K562 (cell line): ENCODE results near the gene CBX2. TPM values are rescaled to one million over a fixed set of nuclear protein-coding genes. Genes with fewer than 3 reads are reported as not detected.

Experiments
- ARNT ChIP-seq, 2 experiments: fragments of 450-650 bp; IDR thresholded peaks; 2 replicates each; pipeline ENCODE4 v1.6.1; 2016; ENCODE audit warnings: mild to moderate bottlenecking in 1 of 2
- CEBPB ChIP-seq: fragments of 450-650 bp; IDR thresholded peaks from 2 replicates; pipeline ENCODE4 v1.6.1; 2016; ENCODE audit warnings: missing genetic modification characterization, missing compliant biosample characterization
- CREB1 ChIP-seq, 2 experiments: sonication (generic) in 1 of 2; formaldehyde crosslinking in 1 of 2; IDR thresholded peaks; 2 replicates each; pipeline versions ENCODE4 v1.6.1 to v1.8.0; 2012 to 2022; ENCODE audit warnings: inconsistent platforms in 1 of 2, mild to moderate bottlenecking in 1 of 2, missing genetic modification reagents in 1 of 2, moderate library complexity in 1 of 2
- DACH1 ChIP-seq: fragments of 450-650 bp; IDR thresholded peaks from 2 replicates; pipeline ENCODE4 v1.6.1; 2018; ENCODE audit not compliant: partially characterized antibody
- HDAC2 ChIP-seq: fragments of 450-650 bp; IDR thresholded peaks from 2 replicates; pipeline ENCODE4 v1.6.1; 2016; ENCODE audit warnings: mild to moderate bottlenecking
- HNRNPLL ChIP-seq: fragments of 200-400 bp; formaldehyde crosslinking; IDR thresholded peaks from 2 replicates; pipeline ENCODE4 v1.6.1; 2017; ENCODE audit warnings: low read length, low read depth, mild to moderate bottlenecking; ENCODE audit not compliant: poor library complexity, severe bottlenecking
- KDM5B ChIP-seq: fragments of 200-600 bp; sonication (generic); IDR thresholded peaks from 2 replicates; pipeline ENCODE4 v1.6.1; 2012; ENCODE audit warnings: low read depth, mild to moderate bottlenecking, moderate library complexity, low read length, control low read depth, inconsistent platforms; ENCODE audit not compliant: insufficient replicate concordance
- NR2C1 ChIP-seq, 2 experiments: fragments of 450-650 bp; IDR thresholded peaks; 2 replicates each; pipeline ENCODE4 v1.6.1; 2017; ENCODE audit warnings: mild to moderate bottlenecking in 2 of 2, antibody characterized with exemption in 1 of 2, inconsistent platforms in 1 of 2, missing compliant biosample characterization in 1 of 2, missing genetic modification characterization in 1 of 2
- RBM34 ChIP-seq: fragments of 200-400 bp; formaldehyde crosslinking; IDR thresholded peaks from 2 replicates; pipeline ENCODE4 v1.6.1; 2018; ENCODE audit warnings: low read length, borderline replicate concordance; ENCODE audit not compliant: insufficient read depth
- SIN3A ChIP-seq, 2 experiments: fragments of 150-350 bp in 1 of 2; IDR thresholded peaks; 2 replicates each; pipeline ENCODE4 v1.6.1; 2011 to 2016; ENCODE audit warnings: borderline replicate concordance in 2 of 2, low read depth in 2 of 2, low read length in 2 of 2, mild to moderate bottlenecking in 2 of 2, moderate library complexity in 2 of 2; ENCODE audit not compliant: control insufficient read depth in 1 of 2
- TRIM28 ChIP-seq: fragments of 450-650 bp; IDR thresholded peaks from 2 replicates; pipeline ENCODE4 v1.6.1; 2017
- ZBED1 ChIP-seq: IDR thresholded peaks from 2 replicates; pipeline ENCODE4 v1.6.1; 2014
- ZBTB2 ChIP-seq: fragments of 450-650 bp; IDR thresholded peaks from 2 replicates; pipeline ENCODE4 v1.6.1; 2016; ENCODE audit warnings: antibody characterized with exemption
- ZNF197 ChIP-seq: fragments of 200-800 bp; sonication (Bioruptor generic); IDR thresholded peaks from 2 replicates; pipeline ENCODE4 v1.6.1; 2016; ENCODE audit warnings: low read depth, missing genetic modification characterization, missing compliant biosample characterization
- ZNF583 ChIP-seq: fragments of 250-450 bp; sonication (Bioruptor Pico); IDR thresholded peaks from 2 replicates; pipeline ENCODE4 v1.4.0; 2020
- ZNF764 ChIP-seq: fragments of 250-450 bp; sonication (Bioruptor Pico); IDR thresholded peaks from 2 replicates; pipeline ENCODE4 v1.4.0; 2020; ENCODE audit warnings: low read depth, mild to moderate bottlenecking, moderate library complexity
- ZSCAN32 ChIP-seq: fragments of 450-650 bp; formaldehyde crosslinking; IDR thresholded peaks from 2 replicates; pipeline ENCODE4 v1.4.0; 2020; ENCODE audit warnings: mild to moderate bottlenecking, moderate library complexity
- polyA plus RNA-seq, 8 experiments: library from polyadenylated mRNA; depleted of rRNA in 4 of 8; stranded (reverse) in 5 of 8; unstranded in 3 of 8; fragments of >200 nt; fragmentation: Nextera tagmentation in 2 of 8; fragmentation: Illumina TruSeq in 1 of 8; extraction: Ambion mirVana in 2 of 8; extraction: Trizol in 1 of 8; gene quantifications; 2 replicates each; pipeline versions ENCODE4 v1.2.1 to v1.2.3, GENCODE V29; 2011 to 2014; ENCODE audit warnings: inconsistent platforms in 1 of 8, missing spikeins in 1 of 8
- total RNA-seq, 7 experiments: library from RNA; depleted of rRNA in 6 of 7; stranded (reverse); fragments of >200 nt in 6 of 7; fragmentation: Illumina TruSeq in 2 of 7; extraction: Trizol in 2 of 7; gene quantifications; 2 replicates each; pipeline versions ENCODE4 v1.2.1 to v1.2.3, GENCODE V29; 2011 to 2021; ENCODE audit warnings: low replicate concordance in 1 of 7
- TF ChIP-seq, protein P1 (sequence below): sonication (generic); formaldehyde crosslinking; IDR thresholded peaks from 2 replicates; pipeline ENCODE4 v1.8.0; 2022; ENCODE audit warnings: mild to moderate bottlenecking, missing genetic modification reagents
- TF ChIP-seq, protein P2 (sequence below): fragments of 450-650 bp; IDR thresholded peaks from 2 replicates; pipeline ENCODE4 v1.6.1; 2016; ENCODE audit warnings: low read depth, mild to moderate bottlenecking, moderate library complexity
- TF ChIP-seq, protein P3 (sequence below), 3 experiments: fragments of 200-800 bp in 1 of 3; sonication (Bioruptor generic) in 1 of 3; sonication (generic) in 1 of 3; formaldehyde crosslinking in 1 of 3; IDR thresholded peaks; 2 replicates each; pipeline versions ENCODE4 v1.6.1 to v1.8.0; 2016 to 2022; ENCODE audit warnings: mild to moderate bottlenecking in 2 of 3, missing compliant biosample characterization in 2 of 3, missing genetic modification characterization in 2 of 3, missing genetic modification reagents in 1 of 3

The CBX2 gene
- total and polyA plus RNA-seq, 9 of the 15 experiments (the other 6 are each of a cell fraction or from before 2014, with no cell fraction given): 0.66 to 26.9 (median 13.9) TPM

GRCh38 chr17:79835953-79836509 is 58.1 kb downstream of the CBX2 start (continued):
- peak; percentile 56 for TF ChIP-seq DACH1
- peak; percentile 48 for TF ChIP-seq HDAC2
- peak; percentile 62 for TF ChIP-seq ZBTB2
- TF ChIP-seq, protein P1, sequence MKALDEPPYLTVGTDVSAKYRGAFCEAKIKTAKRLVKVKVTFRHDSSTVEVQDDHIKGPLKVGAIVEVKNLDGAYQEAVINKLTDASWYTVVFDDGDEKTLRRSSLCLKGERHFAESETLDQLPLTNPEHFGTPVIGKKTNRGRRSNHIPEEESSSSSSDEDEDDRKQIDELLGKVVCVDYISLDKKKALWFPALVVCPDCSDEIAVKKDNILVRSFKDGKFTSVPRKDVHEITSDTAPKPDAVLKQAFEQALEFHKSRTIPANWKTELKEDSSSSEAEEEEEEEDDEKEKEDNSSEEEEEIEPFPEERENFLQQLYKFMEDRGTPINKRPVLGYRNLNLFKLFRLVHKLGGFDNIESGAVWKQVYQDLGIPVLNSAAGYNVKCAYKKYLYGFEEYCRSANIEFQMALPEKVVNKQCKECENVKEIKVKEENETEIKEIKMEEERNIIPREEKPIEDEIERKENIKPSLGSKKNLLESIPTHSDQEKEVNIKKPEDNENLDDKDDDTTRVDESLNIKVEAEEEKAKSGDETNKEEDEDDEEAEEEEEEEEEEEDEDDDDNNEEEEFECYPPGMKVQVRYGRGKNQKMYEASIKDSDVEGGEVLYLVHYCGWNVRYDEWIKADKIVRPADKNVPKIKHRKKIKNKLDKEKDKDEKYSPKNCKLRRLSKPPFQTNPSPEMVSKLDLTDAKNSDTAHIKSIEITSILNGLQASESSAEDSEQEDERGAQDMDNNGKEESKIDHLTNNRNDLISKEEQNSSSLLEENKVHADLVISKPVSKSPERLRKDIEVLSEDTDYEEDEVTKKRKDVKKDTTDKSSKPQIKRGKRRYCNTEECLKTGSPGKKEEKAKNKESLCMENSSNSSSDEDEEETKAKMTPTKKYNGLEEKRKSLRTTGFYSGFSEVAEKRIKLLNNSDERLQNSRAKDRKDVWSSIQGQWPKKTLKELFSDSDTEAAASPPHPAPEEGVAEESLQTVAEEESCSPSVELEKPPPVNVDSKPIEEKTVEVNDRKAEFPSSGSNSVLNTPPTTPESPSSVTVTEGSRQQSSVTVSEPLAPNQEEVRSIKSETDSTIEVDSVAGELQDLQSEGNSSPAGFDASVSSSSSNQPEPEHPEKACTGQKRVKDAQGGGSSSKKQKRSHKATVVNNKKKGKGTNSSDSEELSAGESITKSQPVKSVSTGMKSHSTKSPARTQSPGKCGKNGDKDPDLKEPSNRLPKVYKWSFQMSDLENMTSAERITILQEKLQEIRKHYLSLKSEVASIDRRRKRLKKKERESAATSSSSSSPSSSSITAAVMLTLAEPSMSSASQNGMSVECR (CRISPR knock-in tag): peak; percentile 51; the same call in 1 of the 2 replicates
- TF ChIP-seq TRIM28: no peak
- no peak for TF ChIP-seq ARNT (IDR thresholded peaks at IDR 0.05)
- TF ChIP-seq, protein P2, sequence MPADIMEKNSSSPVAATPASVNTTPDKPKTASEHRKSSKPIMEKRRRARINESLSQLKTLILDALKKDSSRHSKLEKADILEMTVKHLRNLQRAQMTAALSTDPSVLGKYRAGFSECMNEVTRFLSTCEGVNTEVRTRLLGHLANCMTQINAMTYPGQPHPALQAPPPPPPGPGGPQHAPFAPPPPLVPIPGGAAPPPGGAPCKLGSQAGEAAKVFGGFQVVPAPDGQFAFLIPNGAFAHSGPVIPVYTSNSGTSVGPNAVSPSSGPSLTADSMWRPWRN: peak; percentile 60
- no peak for TF ChIP-seq ZNF583
- TF ChIP-seq CREB1 (IDR thresholded peaks at IDR 0.05): peak; percentile 60
- peak; percentile 57; the same call in 1 of the 2 replicates for TF ChIP-seq CREB1 (CRISPR knock-in tag; IDR thresholded peaks at IDR 0.05)
- TF ChIP-seq ZBED1: peak; percentile 43; the same call in 1 of the 2 replicates
- TF ChIP-seq KDM5B: peak; percentile 52
- no peak for TF ChIP-seq NR2C1 (IDR thresholded peaks at IDR 0.05)
- no peak for TF ChIP-seq NR2C1 (tag; IDR thresholded peaks at IDR 0.05)
- TF ChIP-seq ZNF197 (CRISPR knock-in tag): no peak
- peak in 1 of 2 experiments; percentile 77; a peak in 2 of 4 replicates for TF ChIP-seq SIN3A (IDR thresholded peaks at IDR 0.05; ENCODE audit: borderline replicate concordance in 2 of 2, control insufficient read depth in 1 of 2, low read depth in 2 of 2, low read length in 2 of 2)
- TF ChIP-seq HNRNPLL: peak; percentile 35
- TF ChIP-seq CEBPB (tag): no peak
- TF ChIP-seq ZSCAN32 (CRISPR knock-in tag): no peak
- no peak for TF ChIP-seq RBM34
- TF ChIP-seq, protein P3, sequence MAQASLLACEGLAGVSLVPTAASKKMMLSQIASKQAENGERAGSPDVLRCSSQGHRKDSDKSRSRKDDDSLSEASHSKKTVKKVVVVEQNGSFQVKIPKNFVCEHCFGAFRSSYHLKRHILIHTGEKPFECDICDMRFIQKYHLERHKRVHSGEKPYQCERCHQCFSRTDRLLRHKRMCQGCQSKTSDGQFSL (CRISPR knock-in tag; IDR thresholded peaks at IDR 0.05): no peak; the same call in 1 of the 2 replicates
- TF ChIP-seq, protein P3 (tag; IDR thresholded peaks at IDR 0.05): peak in 1 of 2 experiments; percentile 22; a peak in 1 of 4 replicates
- TF ChIP-seq ZNF764 (CRISPR knock-in tag): no peak
